LNCaP clone FGC (cell line): Measurements from ENCODE around the gene TTC8.

Experiments
- DNase-seq: peaks from one replicate; pipeline ENCODE4 v3.0.0-alpha.2; 2011; ENCODE audit warnings: low read depth
- H3K4me3 ChIP-seq: 2 replicates; pipeline ENCODE4 v1.5.1; 2011; ENCODE audit warnings: mild to moderate bottlenecking, low read depth, low read length, control low read depth
- TF ChIP-seq, protein P1 (sequence below): IDR thresholded peaks from 2 replicates; pipeline ENCODE4 v1.5.1; 2012; ENCODE audit warnings: mild to moderate bottlenecking; ENCODE audit not compliant: control insufficient read depth, insufficient read depth; ENCODE audit errors: extremely low read depth

TTC8 gene

DNA sequence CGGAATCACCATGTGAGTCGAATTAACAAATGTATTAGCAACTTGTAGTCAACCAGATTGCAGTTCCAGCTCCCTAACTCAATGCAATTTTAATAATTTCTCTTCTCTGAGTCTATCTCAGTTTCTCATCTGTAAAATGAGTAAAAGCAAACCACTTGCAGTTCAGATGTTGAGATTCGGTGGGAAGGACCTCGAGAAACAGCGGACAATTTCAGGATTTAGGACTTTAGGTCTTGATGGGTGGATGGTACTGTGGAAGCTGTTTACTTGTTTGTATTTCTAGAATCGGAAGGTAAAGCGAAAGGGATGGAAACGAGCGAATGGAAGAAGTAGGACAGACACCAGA, 510 bp upstream of the TTC8 start:
- no peak for DNase-seq
- TF ChIP-seq, protein P1, sequence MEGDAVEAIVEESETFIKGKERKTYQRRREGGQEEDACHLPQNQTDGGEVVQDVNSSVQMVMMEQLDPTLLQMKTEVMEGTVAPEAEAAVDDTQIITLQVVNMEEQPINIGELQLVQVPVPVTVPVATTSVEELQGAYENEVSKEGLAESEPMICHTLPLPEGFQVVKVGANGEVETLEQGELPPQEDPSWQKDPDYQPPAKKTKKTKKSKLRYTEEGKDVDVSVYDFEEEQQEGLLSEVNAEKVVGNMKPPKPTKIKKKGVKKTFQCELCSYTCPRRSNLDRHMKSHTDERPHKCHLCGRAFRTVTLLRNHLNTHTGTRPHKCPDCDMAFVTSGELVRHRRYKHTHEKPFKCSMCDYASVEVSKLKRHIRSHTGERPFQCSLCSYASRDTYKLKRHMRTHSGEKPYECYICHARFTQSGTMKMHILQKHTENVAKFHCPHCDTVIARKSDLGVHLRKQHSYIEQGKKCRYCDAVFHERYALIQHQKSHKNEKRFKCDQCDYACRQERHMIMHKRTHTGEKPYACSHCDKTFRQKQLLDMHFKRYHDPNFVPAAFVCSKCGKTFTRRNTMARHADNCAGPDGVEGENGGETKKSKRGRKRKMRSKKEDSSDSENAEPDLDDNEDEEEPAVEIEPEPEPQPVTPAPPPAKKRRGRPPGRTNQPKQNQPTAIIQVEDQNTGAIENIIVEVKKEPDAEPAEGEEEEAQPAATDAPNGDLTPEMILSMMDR, result no peak
- H3K4me3 ChIP-seq, result peak overlapping the region; percentile 61

DNA sequence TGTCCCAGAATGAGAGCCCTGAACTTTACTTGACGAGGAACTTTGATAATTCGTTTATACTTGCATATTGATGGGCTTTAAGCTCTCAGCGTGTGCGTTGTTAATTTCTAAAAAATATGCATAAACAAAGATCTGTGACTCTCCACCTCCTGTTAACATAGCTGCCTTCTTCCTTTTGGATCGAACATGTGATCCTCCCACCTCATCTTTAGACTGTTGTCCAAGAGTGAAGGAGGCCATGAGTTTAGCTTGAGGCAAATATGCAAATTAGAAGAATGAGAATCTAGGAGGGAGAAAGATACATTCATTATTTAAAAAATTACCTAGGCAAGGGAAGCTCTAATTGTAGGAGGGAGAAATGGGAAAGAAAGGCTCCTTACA, 617 bp downstream of the TTC8 start:
- TF ChIP-seq, protein P1, result no peak
- H3K4me3 ChIP-seq, result peak overlapping the region; percentile 61
- no peak for DNase-seq

DNA sequence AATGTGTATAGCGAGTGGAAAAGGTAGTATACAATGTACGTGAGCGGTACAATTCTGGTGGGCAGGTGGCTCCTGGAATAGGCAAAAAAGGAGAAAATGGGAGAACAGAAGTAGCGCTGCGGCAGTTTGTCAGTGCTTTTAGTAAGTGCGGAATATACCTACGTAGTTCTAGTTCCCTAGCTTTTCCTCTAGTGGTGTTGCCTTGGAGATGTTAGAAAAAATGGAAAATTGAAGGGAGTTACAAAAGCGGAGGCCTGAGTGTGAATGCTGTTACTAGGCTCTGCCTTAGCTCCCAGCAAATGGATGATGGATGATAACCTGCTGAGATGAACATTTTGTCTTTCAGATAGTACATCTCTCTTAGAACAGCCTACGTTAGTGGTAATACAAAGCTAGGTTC, 1.1 kb downstream of the TTC8 start:
- peak overlapping the region; percentile 61 for H3K4me3 ChIP-seq

DNA sequence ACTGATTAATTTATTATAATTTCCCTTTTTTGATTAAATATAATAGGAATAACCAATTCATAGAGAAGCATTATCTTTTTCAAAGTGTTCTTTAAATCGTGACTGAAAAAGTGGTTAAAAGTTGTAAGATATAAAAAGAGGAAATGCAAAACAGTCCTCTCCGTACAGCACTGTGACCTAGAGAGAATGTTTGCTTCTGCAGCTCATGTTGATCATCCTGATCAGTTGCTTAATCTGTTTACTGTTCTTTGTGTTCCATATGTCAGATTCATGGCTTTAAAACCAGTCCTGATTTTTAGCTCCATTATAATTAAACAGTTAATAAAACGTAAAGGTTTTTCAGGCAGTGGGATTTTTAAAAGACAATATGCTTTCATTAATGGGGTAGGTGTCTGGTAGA, 4.7 kb downstream of the TTC8 start:
- DNase-seq, result no peak
- peak overlapping the region; percentile 28 for H3K4me3 ChIP-seq
- TF ChIP-seq, protein P1, result no peak

More for the DNA sequence above, 1.1 kb downstream of the TTC8 start:
- no peak for DNase-seq
- TF ChIP-seq, protein P1, result no peak

DNA sequence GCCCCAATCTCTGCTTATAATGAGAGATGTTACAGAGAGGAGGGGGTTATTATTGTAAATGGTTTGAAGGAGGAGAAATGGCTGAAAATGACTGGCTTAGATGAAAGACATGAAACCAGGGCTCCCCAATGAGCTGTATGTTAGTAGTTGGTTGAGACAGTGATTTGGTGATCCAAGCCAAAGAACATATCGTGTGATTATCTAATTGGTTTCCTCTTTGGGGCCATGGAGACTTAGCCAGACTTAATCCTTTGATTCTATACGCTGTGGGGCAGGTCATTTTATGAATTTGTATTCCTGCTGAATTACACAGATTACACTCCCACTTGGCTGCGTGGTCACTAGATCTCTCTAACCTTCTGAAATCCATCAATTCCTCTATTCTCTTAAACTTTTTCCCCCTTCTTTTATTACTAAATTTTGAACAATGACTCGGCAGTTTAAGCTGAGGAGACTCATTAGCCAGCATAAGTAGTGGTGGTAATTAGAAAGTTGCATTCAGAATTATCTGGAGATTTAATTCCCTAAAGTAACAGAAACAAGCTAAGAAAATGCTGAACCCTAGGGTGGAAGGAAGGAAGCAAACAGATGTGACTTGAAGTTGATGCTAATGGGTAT, 5.3 kb downstream of the TTC8 start:
- TF ChIP-seq, protein P1, result no peak
- H3K4me3 ChIP-seq, result peak overlapping the region; percentile 28
- DNase-seq, result no peak

DNA sequence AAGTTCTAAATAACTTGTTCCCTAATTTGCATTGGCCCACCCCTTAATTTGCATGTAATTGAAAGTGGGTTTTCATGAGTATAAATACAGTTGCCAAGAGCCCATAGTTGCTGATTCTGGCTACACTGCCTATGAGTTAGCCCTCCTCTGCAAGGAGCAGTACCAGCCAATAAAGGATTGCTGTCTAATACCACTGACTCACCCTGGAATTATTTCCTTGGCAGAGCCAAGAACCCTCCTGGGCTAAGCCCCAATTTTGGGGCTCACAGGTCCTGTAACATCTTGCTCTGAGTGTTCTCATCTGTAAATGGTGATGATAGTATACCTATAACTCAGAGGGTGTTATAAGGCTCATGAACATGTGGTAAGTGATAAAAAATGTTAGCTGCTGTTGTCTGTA, 6.8 kb downstream of the TTC8 start:
- H3K4me3 ChIP-seq, result no peak overlapping the region
- no peak for DNase-seq
- TF ChIP-seq, protein P1, result no peak

DNA sequence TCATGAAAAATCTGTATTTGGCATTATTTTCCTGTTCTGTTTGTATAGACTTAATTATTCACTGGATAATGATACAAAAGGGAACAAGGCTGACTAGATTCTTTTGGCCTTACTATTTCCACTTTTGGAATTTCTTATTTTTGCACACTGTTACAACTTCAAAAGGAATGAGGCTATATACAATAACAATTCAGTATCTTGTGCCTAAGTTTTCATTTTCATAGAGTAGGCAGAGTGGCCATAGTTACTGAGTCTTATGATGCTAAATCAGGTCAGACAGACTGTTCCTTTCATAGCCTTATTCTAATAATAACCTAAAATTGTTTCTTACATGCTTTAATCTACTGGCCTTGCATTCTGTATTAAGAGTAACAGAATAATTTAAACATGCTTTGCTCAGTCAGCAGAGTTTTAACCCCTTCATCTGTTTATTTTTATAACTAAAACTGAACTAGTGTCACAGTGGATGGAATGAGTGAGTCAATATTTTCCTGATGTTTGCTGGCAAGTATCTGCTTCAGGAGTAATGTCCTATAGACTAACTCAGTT, 10.5 kb downstream of the TTC8 start:
- no peak for DNase-seq
- TF ChIP-seq, protein P1, result no peak
- no peak overlapping the region for H3K4me3 ChIP-seq
